A549 treated with DMSO at 1 μM for 4 hours (cell line): ENCODE results near the gene TOB2. TPM values are rescaled to one million over a fixed set of nuclear protein-coding genes. Genes with fewer than 3 reads are reported as not detected.

Experiments used
- total RNA-seq: library from RNA; stranded (reverse); fragments of 200-300 nt; extraction: Qiagen RNA extraction; gene quantifications from 5 replicates; pipeline ENCODE4 v1.2.3, GENCODE V29; 2022; ENCODE audit warnings: low read depth

The TOB2 gene, protein sequence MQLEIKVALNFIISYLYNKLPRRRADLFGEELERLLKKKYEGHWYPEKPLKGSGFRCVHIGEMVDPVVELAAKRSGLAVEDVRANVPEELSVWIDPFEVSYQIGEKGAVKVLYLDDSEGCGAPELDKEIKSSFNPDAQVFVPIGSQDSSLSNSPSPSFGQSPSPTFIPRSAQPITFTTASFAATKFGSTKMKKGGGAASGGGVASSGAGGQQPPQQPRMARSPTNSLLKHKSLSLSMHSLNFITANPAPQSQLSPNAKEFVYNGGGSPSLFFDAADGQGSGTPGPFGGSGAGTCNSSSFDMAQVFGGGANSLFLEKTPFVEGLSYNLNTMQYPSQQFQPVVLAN
- total RNA-seq: 21.0 to 25.7 TPM (median 23.5 TPM) in 5 replicates

DNA sequence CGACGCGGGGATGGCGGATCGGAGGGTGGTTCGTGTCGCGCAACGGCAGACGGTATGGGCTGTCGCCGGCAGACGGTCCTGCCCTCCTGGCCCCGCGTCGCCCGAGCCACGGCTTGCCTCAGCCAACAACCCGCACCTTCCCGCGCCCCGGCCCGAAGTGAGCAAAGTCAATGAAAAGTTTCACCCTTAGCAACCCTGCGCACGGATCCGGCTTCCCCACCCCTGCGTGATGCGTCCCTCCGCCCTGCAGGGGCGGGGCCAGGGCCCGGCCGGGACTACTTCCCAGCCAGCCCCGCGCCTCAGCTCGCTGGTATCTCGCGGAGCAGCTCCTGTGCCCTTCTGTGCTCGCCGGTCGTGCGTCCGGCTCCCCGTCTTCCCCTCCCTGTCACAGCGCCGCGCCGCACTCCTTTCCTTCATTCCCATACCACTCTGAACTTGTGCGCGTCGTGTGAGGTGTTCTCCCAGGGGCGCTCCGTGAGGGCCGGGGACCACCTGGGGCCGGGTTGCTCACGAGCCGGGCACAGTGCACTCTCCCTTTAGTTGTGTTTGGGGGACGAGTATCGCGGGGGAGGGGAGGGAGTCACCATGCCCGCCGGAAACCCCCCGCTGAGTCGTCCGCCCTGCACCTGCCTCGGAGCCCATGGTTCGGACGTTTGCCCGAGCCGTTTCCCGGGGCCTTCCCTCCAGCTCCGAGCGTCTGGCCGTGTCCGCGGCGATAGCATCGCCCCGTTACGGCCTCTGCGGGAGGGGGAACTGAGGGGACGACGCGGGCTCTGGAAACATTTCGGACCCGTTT is at the start of gene TOB2:
TSS of gene TOB2 (minus strand) at position 163 of the 796 bp plus-strand sequence. CDS start 9,456 bp downstream, outside the sequence.

DNA sequence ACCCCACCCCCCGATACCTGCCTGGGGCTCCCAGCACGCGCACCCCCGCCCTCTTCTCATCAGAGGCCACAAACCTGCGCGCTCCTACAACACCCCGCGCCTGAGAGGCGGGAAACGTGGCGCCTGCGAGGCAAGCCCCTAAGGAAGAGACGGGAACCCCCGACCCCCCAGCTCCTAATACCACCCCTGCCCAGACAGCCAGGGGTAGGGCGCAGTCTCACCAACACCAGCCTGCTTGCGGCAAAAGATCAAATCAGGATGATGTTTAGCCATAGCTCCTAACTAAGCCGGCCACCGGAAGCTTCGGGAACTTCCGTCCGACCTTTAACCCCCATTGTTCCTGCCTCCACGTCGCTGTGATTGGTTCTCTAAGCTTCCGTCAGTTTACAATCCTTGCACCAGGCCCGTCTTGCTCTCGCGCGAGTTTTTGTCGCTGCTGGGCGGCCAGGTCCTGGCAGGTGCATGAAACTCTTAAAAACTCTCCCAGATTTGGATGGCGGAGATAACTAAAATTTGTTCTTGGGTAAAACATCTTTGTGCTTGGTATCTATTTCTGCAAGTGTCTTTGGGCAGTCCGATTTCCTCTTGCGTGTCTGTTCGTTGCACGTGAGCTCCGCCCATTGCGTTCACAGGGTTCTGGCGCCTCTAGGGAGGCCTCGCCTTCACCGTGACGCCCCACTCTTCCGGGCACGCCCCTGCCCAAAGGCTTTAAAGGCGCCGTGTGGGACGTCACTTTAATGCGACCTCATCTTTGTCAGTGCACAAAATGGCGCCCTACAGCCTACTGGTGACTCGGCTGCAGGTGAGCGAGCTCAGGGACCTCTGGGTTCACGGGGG is 22.0 kb upstream of the TOB2 start, which contains the start of the genes ACO2 and PHF5A:
TSS of gene ACO2 (plus strand) at position 737 of the 837 bp plus-strand sequence. CDS start at position 767, 30 bp downstream.
TSS of gene PHF5A (minus strand) at position 312 of the 837 bp plus-strand sequence. CDS start at position 273, 39 bp downstream.

Other genes with a start within 250 kb of the TOB2 start
- gene L3MBTL2, start 241.5 kb downstream of the TOB2 start, total RNA-seq: 17.8 to 20.0 TPM (median 19.2 TPM) in 5 replicates
- gene CHADL, start 205.9 kb downstream of the TOB2 start, total RNA-seq: 0.05 TPM in 1 of 5 replicates, not detected in the others
- gene RANGAP1, start 160.6 kb downstream of the TOB2 start, total RNA-seq: 84.6 to 113 TPM (median 98.1 TPM) in 5 replicates
- gene ZC3H7B, start 145.3 kb downstream of the TOB2 start, total RNA-seq: 22.2 to 28.5 TPM (median 26.2 TPM) in 5 replicates
- 0.78 to 1.6 TPM (median 1.0 TPM) in 5 replicates for gene TEF, start 64.9 kb downstream of the TOB2 start, total RNA-seq
- 62.3 to 74.5 TPM (median 68.5 TPM) in 5 replicates for gene PHF5A, start 21.9 kb upstream of the TOB2 start, total RNA-seq
- 45.5 to 49.6 TPM (median 48.2 TPM) in 5 replicates for gene ACO2, start 22.3 kb upstream of the TOB2 start, total RNA-seq
- gene POLR3H, start 97.7 kb upstream of the TOB2 start, total RNA-seq: 27.1 to 51.3 TPM (median 47.0 TPM) in 5 replicates
- gene CSDC2, start 114.2 kb upstream of the TOB2 start, total RNA-seq: 2.1 to 2.9 TPM (median 2.5 TPM) in 5 replicates
- 27.5 to 29.3 TPM (median 28.1 TPM) in 5 replicates for gene PMM1, start 143.0 kb upstream of the TOB2 start, total RNA-seq
- gene DESI1, start 174.2 kb upstream of the TOB2 start, total RNA-seq: 15.6 to 18.0 TPM (median 17.7 TPM) in 5 replicates
- 308 to 337 TPM (median 313 TPM) in 5 replicates for gene XRCC6, start 174.5 kb upstream of the TOB2 start, total RNA-seq
- gene SNU13, start 242.1 kb upstream of the TOB2 start, total RNA-seq: 101 to 197 TPM (median 186 TPM) in 5 replicates